Astrocyte (in vitro differentiated cells and primary cell): Measurements from ENCODE around the gene UBXN1. TPM values are rescaled to one million over a fixed set of nuclear protein-coding genes. Genes with fewer than 3 reads are reported as not detected.

Experiments used
- DNase-seq: peaks from one replicate; pipeline ENCODE4 v3.0.0-alpha.2; 2010; ENCODE audit warnings: low read depth
- FAIRE-seq: peaks from 2 replicates; lab custom pipeline; 2011; peaks lifted over from hg19 to GRCh38; lab: Jason Lieb, UNC
- H2AFZ ChIP-seq: 2 replicates; pipeline ENCODE4 v1.6.0; 2012; ENCODE audit warnings: low read depth, low read length, inconsistent platforms
- H3K27ac ChIP-seq: 2 replicates; pipeline ENCODE4 v1.5.1; 2011; ENCODE audit warnings: low read depth, low read length, inconsistent platforms
- H3K27me3 ChIP-seq: 2 replicates; pipeline ENCODE4 v1.6.0; 2011; ENCODE audit warnings: low read length, inconsistent platforms; ENCODE audit not compliant: insufficient read depth
- H3K36me3 ChIP-seq: 2 replicates; pipeline ENCODE4 v1.5.1; 2011; ENCODE audit warnings: low read length, inconsistent platforms; ENCODE audit not compliant: insufficient read depth
- H3K4me1 ChIP-seq: 2 replicates; pipeline ENCODE4 v1.5.1; 2011; ENCODE audit warnings: low read length, inconsistent platforms; ENCODE audit not compliant: insufficient read depth
- H3K4me2 ChIP-seq: 2 replicates; pipeline ENCODE4 v1.6.0; 2012; ENCODE audit warnings: low read length, inconsistent platforms
- H3K4me3 ChIP-seq: 2 replicates; pipeline ENCODE4 v1.5.1; 2011; ENCODE audit warnings: low read depth, mild to moderate bottlenecking, low read length, inconsistent platforms; ENCODE audit not compliant: insufficient read depth
- H3K79me2 ChIP-seq: 2 replicates; pipeline ENCODE4 v1.6.0; 2012; ENCODE audit warnings: mild to moderate bottlenecking, low read length, inconsistent platforms; ENCODE audit not compliant: insufficient read depth
- H3K9ac ChIP-seq: 2 replicates; pipeline ENCODE4 v1.6.0; 2012; ENCODE audit warnings: mild to moderate bottlenecking, low read length, inconsistent platforms
- H3K9me3 ChIP-seq: 2 replicates; pipeline ENCODE4 v1.5.1; 2012; ENCODE audit warnings: low read depth, mild to moderate bottlenecking, low read length, inconsistent platforms; ENCODE audit not compliant: insufficient read depth
- H4K20me1 ChIP-seq: 2 replicates; pipeline ENCODE4 v1.6.0; 2012; ENCODE audit warnings: low read length, inconsistent platforms; ENCODE audit not compliant: insufficient read depth
- H3K27ac Mint-ChIP-seq: one replicate; pipeline ENCODE4 v1.8.0; 2021; ENCODE audit warnings: mild to moderate bottlenecking, mixed read lengths; ENCODE audit not compliant: unreplicated experiment
- H3K27me3 Mint-ChIP-seq: one replicate; pipeline ENCODE4 v1.8.0; 2021; ENCODE audit warnings: low read depth, mixed read lengths; ENCODE audit not compliant: unreplicated experiment
- H3K36me3 Mint-ChIP-seq: one replicate; pipeline ENCODE4 v1.8.0; 2021; ENCODE audit warnings: low read depth, mixed read lengths; ENCODE audit not compliant: unreplicated experiment
- H3K4me1 Mint-ChIP-seq: one replicate; pipeline ENCODE4 v1.8.0; 2021; ENCODE audit warnings: low read depth, mixed read lengths; ENCODE audit not compliant: unreplicated experiment
- H3K4me3 Mint-ChIP-seq: one replicate; pipeline ENCODE4 v1.8.0; 2021; ENCODE audit warnings: mild to moderate bottlenecking, moderate library complexity, mixed read lengths; ENCODE audit not compliant: unreplicated experiment
- H3K9me3 Mint-ChIP-seq: one replicate; pipeline ENCODE4 v1.8.0; 2021; ENCODE audit warnings: mild to moderate bottlenecking, mixed read lengths; ENCODE audit not compliant: unreplicated experiment
- CTCF ChIP-seq: IDR thresholded peaks from 2 replicates; pipeline ENCODE4 v1.5.1; 2011; ENCODE audit warnings: low read depth, mild to moderate bottlenecking, inconsistent platforms, low read length, moderate library complexity; ENCODE audit not compliant: insufficient read depth
- EZH2 ChIP-seq: IDR thresholded peaks from 2 replicates; pipeline ENCODE4 v1.6.1; 2012; ENCODE audit warnings: mild to moderate bottlenecking, low read length, inconsistent platforms; ENCODE audit not compliant: insufficient read depth
- total RNA-seq: library from RNA; stranded (reverse); gene quantifications from 2 replicates; pipeline ENCODE4 v1.2.1, GENCODE V29; 2021

Gene UBXN1
- total RNA-seq, 1 donor from 2014 or later, result 80.0 TPM

- DNase-seq, result no peak
- H3K4me2 ChIP-seq, result peak overlapping the region; percentile 98
These were observed 48.0 kb upstream of the UBXN1 start for GRCh38 chr11:62726915-62727164.

GRCh38 chr11:62726156-62726914, 47.5 kb upstream of the UBXN1 start:
- Histone ChIP-seq H3K36me3 (peaks cover 25% of the 10 kb centered on the region), H2AFZ (peak overlapping the region; percentile 55)
- no peak for TF ChIP-seq EZH2
- TF ChIP-seq CTCF, result no peak

More at GRCh38 chr11:62726915-62727164, 48.0 kb upstream of the UBXN1 start:
- TF ChIP-seq EZH2, result no peak
- no peak for TF ChIP-seq CTCF
- Histone ChIP-seq H3K9me3 (no peaks in the 10 kb centered on the region), H2AFZ (peak overlapping the region; percentile 55), H3K27ac (peak overlapping the region; percentile 95), H3K4me3 (peak overlapping the region; percentile 90), H3K36me3 (peaks cover 20% of the 10 kb centered on the region), H3K79me2 (peaks cover 84% of the 10 kb centered on the region), H3K4me1 (peaks cover 11% of the 10 kb centered on the region), H3K9ac (peak overlapping the region; percentile 93), H3K27me3 (no peaks in the 10 kb centered on the region), H4K20me1 (peaks cover 57% of the 10 kb centered on the region)
- Mint-ChIP-seq H3K27ac (no peak overlapping the region), H3K4me3 (peak overlapping the region; percentile 93), H3K9me3 (no peaks in the 10 kb centered on the region), H3K36me3 (peaks cover 16% of the 10 kb centered on the region), H3K27me3 (no peaks in the 10 kb centered on the region), H3K4me1 (peaks cover 23% of the 10 kb centered on the region)
- no peak for FAIRE-seq

GRCh38 chr11:62725646-62726045, 46.8 kb upstream of the UBXN1 start:
- no peaks in the 10 kb centered on the region for H3K9me3 ChIP-seq
- H3K4me3 Mint-ChIP-seq, result peak overlapping the region; percentile 93
- H3K36me3 Mint-ChIP-seq, result peaks cover 24% of the 10 kb centered on the region
- no peaks in the 10 kb centered on the region for H3K27me3 Mint-ChIP-seq
- peak overlapping the region; percentile 54 for H3K27ac Mint-ChIP-seq
- peaks cover 32% of the 10 kb centered on the region for H3K36me3 ChIP-seq
- peaks cover 25% of the 10 kb centered on the region for H3K4me1 Mint-ChIP-seq
- peak overlapping the region; percentile 95 for H3K27ac ChIP-seq
- TF ChIP-seq EZH2 (no peak), CTCF (no peak)
- no peak for FAIRE-seq
- no peak overlapping the region for H2AFZ ChIP-seq
- peak overlapping the region; percentile 93 for H3K9ac ChIP-seq
- peak overlapping the region; percentile 98 for H3K4me2 ChIP-seq
- peak overlapping the region; percentile 90 for H3K4me3 ChIP-seq
- peaks cover 85% of the 10 kb centered on the region for H3K79me2 ChIP-seq
- no peak for DNase-seq
- H4K20me1 ChIP-seq, result peaks cover 59% of the 10 kb centered on the region
- no peaks in the 10 kb centered on the region for H3K27me3 ChIP-seq
- peaks cover 11% of the 10 kb centered on the region for H3K4me1 ChIP-seq
- H3K9me3 Mint-ChIP-seq, result no peaks in the 10 kb centered on the region

More at GRCh38 chr11:62726156-62726914, 47.5 kb upstream of the UBXN1 start:
- Histone ChIP-seq H3K79me2 (peaks cover 84% of the 10 kb centered on the region), H3K27ac (peak overlapping the region; percentile 95), H3K4me1 (peaks cover 11% of the 10 kb centered on the region), H3K27me3 (no peaks in the 10 kb centered on the region), H3K9ac (peak overlapping the region; percentile 93), H4K20me1 (peaks cover 59% of the 10 kb centered on the region), H3K4me2 (peak overlapping the region; percentile 98), H3K4me3 (peak overlapping the region; percentile 90), H3K9me3 (no peaks in the 10 kb centered on the region)
- Mint-ChIP-seq H3K36me3 (peaks cover 19% of the 10 kb centered on the region), H3K4me1 (peaks cover 25% of the 10 kb centered on the region), H3K27ac (peak overlapping the region; percentile 54), H3K27me3 (no peaks in the 10 kb centered on the region), H3K9me3 (no peaks in the 10 kb centered on the region), H3K4me3 (peak overlapping the region; percentile 93)
- no peak for DNase-seq
- FAIRE-seq, result no peak
